ENCODE measurements around the gene PACSIN1.

PACSIN1 gene

DNA sequence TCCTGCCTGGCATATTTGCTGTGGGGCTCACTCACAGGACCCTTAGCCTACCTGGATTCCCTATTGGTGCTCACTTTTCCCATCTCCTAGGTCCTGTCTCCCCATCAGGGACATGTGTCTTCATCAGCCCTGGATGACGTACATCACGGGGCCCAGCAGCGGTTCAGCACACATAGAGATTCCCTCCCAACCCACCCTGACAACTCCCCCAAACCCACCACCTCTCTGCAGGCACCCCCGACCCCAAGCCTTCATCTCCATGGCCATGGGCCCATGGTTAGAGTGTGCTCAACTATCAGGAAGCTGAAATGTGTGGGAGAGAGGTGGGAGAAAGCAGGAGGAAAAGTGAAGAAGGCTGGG lies 115.7 kb downstream of the PACSIN1 start:
- no peak for DNase-seq (ENCODE audit: low spot score)

- DNase-seq (ENCODE audit: low spot score), result no peak
These were observed 117.6 kb downstream of the PACSIN1 start for GRCh38 chr6:34583461-34583860.

DNA sequence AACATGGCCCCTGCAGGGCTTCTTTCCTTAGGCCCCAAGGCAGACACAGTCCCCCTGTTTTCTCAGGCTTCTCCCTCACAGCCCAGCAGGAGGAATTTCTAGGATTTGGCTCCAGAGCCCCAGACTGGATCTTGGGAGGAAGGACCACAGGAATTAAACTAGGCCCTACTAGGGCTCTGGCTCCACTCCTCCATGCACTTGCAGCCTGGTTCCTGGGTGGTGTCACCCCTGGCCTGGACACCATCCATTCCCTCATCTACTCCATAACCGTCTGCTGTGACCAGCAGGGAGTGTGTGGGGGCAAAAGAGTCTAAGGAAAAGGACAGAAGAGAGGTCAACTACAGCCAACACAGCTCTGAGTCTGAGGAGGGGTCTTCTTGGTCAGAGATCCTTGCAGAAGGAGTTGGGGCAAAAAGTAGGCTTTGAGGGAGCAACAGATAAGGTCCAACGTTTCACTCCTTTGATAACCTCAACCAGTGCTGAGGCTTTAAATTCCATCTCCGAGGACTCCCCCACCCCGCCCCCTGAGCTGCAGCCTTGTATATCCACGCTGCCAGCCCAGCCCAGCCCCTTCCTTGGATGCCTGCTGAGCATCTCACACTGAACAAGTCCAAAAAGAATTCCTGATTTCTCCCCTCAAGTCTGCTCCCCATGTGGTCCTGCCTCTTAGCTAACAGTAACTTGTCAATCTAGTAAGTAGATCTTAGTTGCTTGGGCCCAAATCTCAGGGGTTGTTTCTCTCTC lies 118.2 kb downstream of the PACSIN1 start:
- no peak for DNase-seq (ENCODE audit: low spot score)

GRCh38 chr6:34584694-34585093 lies 118.8 kb downstream of the PACSIN1 start:
- no peak for DNase-seq (ENCODE audit: low spot score)

Measured in cerebellar cortex (tissue), 1 donor.